PFSK-1 (cell line): ENCODE results near the gene RAPGEF2.

Source experiments
- POLR2AphosphoS5 ChIP-seq: IDR thresholded peaks from 2 replicates; pipeline ENCODE4 v1.6.1; 2012; ENCODE audit warnings: low read depth, mild to moderate bottlenecking, control low read depth, low read length, moderate library complexity
- TAF1 ChIP-seq: IDR thresholded peaks from 2 replicates; pipeline ENCODE4 v1.6.1; 2012; ENCODE audit warnings: low read length, control low read depth, borderline replicate concordance; ENCODE audit not compliant: insufficient read depth

DNA sequence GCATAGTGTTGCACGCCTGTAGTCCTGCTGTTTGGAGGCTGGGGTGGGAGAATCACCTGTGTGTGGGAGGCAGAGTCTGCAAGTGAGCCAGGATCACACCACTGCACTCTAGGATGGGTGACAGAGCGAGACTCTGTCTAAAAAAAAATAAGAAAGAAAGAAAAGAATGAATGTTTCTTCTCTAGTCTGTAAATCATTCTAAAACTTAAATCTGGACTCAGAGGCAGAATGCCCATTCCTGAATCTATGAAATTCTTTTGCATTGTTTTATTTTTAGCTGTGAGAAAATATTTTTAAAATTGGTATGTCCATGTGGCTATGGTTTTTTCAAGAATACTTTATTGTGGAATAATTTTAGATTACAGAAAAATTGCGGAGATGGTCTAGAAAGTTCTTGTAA is 49.3 kb downstream of the RAPGEF2 start:
- TF ChIP-seq POLR2AphosphoS5 = no peak
- no peak for TF ChIP-seq TAF1
